CMK (cell line): ENCODE results near the gene MMP3.

ENCODE experiments used
- DNase-seq: peaks from one replicate; pipeline ENCODE4 v3.0.0-alpha.2; 2010; ENCODE audit warnings: low read depth

Gene MMP3

GRCh38 chr11:102831489-102832440 lies 11.6 kb downstream of the MMP3 start:
- no peak for DNase-seq

- DNase-seq = no peak
These were observed 12.3 kb downstream of the MMP3 start for GRCh38 chr11:102831128-102831488.

- DNase-seq = no peak
These were observed 13.2 kb downstream of the MMP3 start for GRCh38 chr11:102830001-102830727.

- DNase-seq = no peak
These were observed 14.0 kb downstream of the MMP3 start for GRCh38 chr11:102829316-102830000.

GRCh38 chr11:102824556-102824955 lies 18.9 kb downstream of the MMP3 start:
- DNase-seq = no peak

GRCh38 chr11:102819491-102819890 lies 23.9 kb downstream of the MMP3 start:
- DNase-seq = no peak

GRCh38 chr11:102813484-102813883 lies 29.9 kb downstream of the MMP3 start:
- DNase-seq = no peak

- no peak for DNase-seq
These were observed 31.2 kb downstream of the MMP3 start for GRCh38 chr11:102812188-102812587.

GRCh38 chr11:102810950-102811660 lies 32.3 kb downstream of the MMP3 start:
- DNase-seq = no peak

- peak; percentile 29 for DNase-seq
These were observed 33.4 kb downstream of the MMP3 start for GRCh38 chr11:102809971-102810370.

GRCh38 chr11:102807921-102808320 lies 35.5 kb downstream of the MMP3 start:
- DNase-seq = no peak

- DNase-seq = no peak
These were observed 37.1 kb downstream of the MMP3 start for GRCh38 chr11:102806296-102806695.

- DNase-seq = no peak
These were observed 41.1 kb downstream of the MMP3 start for GRCh38 chr11:102802341-102802740.

- DNase-seq = no peak
These were observed 42.6 kb downstream of the MMP3 start for GRCh38 chr11:102800767-102801166.

GRCh38 chr11:102799681-102800340 lies 43.6 kb downstream of the MMP3 start:
- DNase-seq = no peak

GRCh38 chr11:102798012-102798746 lies 45.2 kb downstream of the MMP3 start, which contains the start of gene MMP1:
MMP1 (minus strand) TSS chr11:102798160; CDS start chr11:102798092, 68 bp downstream.
- DNase-seq = no peak

- peak; percentile 29 for DNase-seq
These were observed 49.0 kb downstream of the MMP3 start for GRCh38 chr11:102794382-102794781.

GRCh38 chr11:102793677-102794290 lies 49.6 kb downstream of the MMP3 start:
- DNase-seq = no peak

- DNase-seq = no peak
These were observed 50.8 kb downstream of the MMP3 start for GRCh38 chr11:102792604-102793003.
